COLO668 (cell line): ENCODE measurements around the gene MICAL3.

ENCODE experiments used
- DNase-seq: peaks from one replicate; lab custom pipeline; 2025; ENCODE audit not compliant: unreplicated experiment; lab: John Stamatoyannopoulos, UW

Gene MICAL3

DNA sequence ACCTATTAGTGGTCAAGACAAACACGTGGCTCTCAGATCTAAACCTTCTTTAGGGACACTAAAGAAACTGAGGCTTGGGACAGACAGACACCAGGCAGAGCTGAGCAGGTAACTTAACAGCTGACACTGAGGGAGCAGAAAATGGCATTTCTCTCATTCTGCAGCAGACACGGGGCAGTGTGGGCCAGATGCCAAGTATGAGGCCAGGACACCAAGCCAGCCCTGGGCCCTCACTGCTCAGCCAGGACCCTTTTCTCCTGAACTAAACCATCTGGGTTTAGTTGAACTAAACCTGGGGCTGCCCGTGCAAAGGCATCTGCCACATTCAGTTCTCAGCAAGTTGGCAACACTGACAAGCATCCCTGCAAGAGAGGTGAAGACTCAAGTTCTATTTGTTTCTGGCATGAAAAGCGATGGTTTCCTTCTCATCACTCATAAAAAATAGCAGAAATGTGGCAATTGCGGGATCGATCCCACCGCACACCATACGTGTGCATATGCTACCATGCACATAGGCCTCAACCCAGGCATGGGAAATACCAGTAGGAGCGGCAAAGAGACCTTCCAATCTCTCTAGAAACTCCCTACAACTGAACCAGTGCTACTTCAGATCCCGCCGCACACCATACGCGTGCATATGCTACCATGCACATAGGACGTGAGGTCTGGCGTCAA lies 150.0 kb downstream of the MICAL3 start:
- DNase-seq: no peak

DNA sequence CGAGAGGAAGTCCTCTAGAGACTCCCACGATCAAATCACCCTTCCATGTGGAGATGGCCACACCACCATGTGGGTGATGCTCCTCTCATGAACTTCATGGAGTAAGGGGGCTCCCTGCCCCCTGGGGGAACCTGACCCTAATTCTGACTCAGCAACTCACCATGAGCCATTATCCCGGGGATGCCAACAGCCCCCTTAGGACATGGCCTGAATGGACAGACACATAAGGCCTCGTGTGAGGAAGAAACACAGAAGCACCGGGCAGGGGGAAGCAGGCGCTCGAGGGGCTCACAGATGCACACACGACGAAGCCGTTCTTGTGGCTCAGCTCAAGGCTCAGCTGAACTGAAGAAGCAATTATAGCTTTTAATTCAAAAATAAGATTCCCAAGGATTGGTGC lies 150.6 kb downstream of the MICAL3 start:
- DNase-seq: no peak

DNA sequence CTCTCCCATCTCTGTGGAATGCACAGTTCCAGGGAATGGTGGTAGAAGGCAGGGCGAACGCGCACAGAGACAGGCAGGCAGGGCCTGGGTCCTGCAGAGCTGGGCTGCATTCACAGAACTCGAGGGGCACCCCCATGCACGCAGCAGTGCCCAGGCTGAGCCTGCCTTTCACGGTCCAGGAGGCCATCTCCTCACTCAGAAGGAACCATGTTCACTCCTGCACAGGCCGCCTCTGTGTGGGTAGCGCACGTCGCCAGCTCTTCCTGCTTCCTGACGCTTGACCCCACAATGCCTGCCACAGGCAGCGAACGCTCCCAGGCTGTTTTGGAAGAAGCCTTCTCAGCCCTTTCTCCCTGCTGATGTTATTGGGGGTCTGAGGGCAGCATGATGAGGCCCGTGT lies 151.2 kb downstream of the MICAL3 start:
- no peak for DNase-seq

DNA sequence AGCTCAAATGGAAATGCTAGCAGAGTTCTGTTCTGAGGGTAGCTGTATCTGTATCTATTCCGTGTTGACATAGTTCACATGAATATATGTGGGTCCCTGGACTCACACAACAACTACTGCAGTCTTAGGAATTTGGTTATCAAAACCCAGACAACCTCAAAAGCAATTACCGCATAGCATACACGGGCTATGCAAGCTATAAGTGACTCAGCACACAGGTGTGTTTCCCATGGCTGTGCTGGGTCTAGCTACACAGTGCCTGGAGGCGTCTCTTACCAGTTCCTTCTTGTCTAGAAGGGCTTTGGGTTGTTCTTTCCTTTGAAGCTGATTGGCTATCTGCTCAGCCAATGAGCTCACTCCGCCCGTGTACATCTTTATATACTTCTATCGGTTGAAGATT lies 151.9 kb downstream of the MICAL3 start:
- DNase-seq: no peak

DNA sequence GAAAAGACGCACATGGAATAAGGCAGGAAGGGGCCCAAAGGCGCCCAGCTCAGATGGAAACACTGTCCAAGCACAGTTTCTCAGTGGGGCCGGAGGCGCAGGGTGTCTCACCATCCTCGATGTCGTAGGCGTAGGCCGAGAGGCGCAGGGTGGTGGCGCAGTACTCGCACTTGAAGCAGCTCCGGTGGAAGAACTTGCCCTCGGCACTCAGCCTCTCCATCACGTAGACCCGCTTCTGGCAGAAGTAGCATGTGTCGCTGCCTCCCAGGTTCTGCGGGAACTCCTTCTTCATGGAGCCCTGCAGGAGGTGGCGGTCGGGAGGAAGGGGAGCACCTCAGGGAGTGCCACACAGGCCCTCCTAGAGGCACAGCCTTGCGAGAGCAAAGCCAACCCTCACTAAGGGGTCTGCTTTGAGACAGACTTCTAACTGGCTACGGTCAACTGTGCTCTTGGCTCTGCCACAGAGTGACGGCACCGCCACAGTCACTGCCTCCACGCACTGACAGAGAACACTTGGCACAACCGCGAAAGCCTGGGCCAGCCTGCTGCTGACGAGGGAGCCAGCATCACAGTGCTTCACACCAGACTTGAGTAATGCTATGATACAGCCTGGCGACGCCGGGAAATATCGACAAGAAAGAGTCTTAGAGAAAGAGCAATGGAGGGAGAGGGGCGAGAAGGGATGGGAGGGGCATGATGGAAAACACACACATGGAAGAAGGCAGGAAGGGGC lies 152.5 kb downstream of the MICAL3 start:
- DNase-seq: no peak

DNA sequence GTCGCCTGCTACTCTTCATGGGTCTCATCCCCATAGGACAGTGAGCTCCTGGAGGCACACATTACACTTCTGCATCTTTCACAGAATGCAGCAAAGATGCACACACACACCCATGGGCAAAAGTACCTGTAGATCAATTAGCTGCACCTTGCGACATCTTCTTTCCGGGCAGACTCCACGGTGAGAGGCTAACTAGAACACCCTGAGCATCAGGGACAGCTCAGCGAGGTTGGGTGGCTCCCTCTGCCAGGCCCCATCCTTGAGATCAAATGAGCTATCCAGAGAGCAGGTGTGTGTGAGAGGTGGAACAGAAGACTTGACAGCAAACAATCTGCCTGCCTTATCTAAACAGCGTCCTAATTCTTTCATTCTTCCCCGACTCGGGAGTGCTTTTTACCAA lies 154.0 kb downstream of the MICAL3 start:
- DNase-seq: no peak

DNA sequence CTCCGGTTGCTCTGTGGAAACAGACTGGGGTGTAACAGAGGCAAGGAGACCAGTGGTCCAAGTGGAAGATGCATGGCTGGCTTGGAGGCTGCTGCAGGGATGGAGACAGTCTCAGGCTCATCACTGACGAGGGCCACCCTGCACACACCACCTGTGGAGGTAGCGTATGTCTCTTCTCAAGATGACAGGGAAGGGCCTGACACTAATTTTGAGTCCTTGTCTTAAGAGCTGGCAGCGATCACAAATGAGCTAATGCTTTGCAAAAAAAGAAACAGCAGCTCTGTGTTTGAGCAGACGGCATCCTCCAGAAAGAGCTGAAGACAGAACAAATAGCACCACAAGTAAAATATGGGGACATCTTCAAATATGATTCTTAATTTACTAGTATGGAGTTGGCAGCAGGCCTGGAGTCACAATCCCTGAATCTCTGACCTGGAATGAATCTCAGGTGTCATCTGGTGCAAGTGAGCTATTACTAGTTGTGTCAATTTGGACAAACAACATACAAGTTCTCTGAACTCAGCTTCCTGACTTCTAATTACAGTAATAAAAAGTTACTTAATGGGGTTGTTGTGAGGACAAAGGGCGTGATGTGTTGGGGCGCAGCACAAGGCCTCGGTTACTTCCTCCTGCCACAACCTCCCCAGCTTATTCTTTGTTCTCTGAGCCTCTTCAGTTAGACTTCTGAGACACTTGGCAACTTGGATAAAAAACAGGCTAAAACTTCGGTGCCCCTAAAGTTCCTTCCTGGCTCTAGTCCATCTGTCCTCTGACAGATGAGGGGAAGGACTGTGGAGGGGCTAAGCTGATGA lies 154.9 kb downstream of the MICAL3 start:
- DNase-seq: no peak

DNA sequence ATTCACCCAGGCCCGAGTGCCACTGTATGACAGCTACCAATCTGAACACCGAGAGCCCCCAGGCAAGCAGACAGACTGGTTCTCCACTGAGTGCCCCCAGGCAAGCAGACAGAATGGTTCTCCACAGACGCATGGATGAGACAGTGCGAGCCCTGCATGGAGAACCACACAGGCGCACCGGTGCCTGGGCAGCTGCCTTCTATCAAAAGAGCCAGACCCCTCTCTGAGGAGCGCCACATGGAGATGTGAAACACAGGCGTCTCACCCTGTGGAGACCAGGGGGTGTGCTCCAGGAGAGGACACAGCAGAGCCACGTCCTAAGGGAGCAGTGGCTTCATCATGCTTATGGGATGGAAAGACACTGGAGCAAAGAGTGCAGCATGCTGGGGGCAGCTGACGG lies 155.6 kb downstream of the MICAL3 start:
- DNase-seq: no peak

DNA sequence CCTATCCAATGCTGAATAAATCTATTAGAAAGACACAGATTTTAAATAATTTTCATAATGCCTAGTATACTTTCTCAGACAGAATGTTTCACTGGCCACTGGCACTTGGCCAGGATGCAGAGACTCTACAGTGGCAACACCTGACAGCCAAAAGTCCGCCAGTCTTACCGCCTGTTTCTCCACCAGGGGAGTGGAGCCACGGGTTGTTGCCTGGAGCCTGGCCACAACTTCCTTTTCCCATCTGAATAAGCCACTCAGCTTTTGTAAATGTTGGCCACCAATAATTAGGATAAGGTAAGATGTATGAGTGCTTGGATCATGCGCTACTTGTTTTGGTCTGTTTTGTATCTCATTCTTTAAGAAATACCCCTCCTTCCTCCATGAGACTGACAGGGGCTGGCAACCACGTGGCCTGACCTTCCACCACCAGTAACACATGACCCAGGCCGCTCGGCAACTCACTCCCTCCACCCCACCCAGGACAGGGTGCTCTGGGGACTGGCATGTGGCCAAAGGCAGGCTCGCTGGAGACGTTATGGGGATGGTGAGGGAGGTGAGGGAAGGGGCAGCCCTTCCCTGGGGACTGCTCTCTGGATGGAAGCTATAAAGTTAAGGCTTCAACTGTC lies 157.1 kb downstream of the MICAL3 start:
- DNase-seq: no peak

DNA sequence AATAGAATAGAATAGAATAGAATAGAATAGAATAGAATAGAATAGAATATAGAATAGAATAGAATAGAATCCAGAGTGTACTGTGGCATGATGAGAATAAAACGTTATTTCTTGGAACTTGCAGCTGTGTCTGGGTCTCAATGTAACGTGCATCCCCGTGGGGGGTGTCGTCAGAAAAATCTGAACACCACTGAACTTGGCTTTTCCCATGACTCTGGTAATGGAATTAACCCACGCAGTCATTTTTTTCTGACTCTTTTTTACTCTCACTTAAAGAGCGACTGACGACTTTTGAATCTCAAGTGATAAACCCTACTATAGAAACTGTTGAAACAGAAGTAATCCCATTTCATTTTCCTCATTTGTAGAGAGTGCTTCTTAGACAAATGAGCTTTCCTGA lies 157.7 kb downstream of the MICAL3 start:
- DNase-seq: no peak

DNA sequence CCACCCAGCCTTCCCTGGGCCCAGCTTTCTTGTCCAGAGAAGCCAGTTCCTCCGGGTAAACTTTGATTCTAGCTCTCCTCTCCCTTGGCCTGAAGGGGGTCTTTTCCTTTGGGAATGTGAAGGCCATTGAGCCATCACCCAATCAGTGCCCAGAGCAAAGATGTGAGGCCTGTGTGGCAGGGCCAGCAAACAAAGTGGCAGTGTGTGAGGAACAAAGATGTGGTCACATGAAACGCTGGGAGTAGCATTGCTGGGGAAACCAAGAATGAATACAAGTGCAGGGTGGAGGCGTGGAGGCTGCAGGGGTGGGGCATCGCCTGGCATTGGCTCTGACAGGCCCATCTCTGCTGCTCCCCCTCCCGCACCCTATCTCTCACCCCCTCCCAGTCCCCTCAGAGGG lies 158.2 kb downstream of the MICAL3 start:
- no peak for DNase-seq

DNA sequence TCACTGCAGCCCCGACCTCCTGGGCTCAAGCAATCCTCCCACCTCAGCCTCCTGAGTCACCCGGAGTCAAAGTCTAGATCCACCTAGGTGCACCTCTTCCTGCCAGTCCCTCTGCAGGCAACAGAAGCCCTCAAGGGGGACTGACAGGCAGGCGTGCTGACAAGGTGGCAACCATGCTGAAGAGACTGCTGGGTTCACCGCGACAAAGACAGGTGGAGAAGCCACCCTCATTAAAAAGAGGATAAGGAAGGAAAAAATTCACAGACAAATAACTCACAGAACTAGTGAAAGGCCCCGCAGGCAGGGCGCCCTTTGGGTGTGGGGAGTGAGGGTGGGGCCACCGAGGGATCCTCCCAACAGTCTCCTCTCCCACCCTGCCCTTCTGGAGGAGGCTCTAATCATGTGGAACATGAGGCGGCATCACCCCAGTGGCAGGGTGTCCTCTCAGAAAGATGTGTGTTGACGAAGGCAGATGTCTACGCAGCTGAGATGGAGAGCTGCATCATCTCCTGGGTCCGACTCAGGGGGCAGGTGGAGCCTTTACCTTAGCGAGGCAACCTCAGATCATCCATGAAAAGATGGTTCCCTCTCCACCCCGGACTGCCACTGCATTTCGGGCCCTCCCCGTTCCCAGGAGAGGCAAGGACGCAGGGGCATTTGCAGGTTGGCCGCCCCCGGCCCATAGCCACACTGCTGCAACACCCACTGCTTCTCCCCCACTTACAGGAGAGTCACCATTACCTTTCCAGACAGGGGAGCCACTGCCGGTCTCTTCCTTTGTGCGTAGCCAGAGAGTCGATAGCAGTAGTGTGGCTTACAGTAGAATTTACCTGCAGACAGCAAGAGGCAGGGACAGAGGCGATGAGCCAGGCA lies 158.9 kb downstream of the MICAL3 start:
- DNase-seq: no peak

DNA sequence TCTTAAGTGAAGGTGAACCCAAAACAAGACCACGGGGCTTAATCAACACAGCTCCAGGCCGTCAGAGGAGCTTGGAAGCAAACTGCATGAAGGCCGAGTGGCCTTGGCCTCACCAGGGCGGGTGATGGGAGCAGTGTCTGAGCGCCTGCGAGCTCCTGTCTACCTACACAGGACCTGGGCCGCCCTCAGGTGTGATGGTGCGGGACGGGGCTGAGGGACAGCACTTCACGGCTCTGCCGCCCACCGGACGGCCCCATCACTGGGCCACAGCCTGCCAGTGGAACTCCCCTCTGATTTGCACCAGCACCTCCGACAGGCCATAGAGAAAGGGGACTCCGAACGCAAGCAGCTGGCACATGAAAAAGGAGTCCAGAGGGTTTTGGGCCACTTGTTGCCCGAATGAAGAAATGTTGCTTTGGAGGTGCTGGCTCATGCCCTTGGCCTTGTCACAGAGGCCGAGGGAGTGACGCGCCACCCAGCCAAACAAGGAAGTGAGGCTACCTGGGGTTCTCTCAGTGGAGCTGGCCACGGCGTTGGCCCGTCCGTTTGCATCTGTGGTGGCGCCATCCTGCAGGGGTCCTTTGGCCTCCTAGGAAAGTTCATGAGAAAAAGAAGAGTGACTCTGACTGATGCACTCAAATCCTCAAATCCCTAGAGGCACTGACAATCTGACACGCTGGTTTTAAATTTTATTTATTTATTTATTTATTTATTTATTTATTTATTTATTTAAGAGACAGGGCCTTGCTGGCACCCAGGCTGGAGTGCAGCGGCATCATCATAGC lies 159.8 kb downstream of the MICAL3 start:
- DNase-seq: no peak

DNA sequence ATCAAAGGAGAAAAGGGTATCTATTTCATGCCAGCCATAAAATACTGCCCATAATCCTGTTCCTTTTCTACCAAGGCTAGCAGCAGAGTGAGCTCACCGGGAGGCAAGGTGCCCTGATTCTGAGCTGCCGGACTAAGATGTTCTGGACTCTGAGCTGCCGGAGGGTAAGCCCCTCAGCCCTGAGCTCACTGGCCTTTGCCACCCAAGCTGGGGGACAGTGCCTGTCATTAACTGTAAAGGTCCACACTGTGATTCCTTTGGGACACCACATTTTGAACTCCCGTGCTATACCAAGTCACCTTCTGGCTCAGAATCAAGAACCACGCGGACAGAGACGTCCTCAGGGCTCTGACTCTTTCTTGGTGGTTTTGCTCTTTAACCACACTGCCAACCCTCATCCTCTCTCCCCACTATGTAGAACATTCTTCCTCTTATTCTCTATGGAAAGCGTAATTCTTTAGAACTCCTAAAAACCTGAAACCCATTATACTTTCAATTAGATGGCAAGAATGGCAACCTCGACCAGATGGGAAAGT lies 161.6 kb downstream of the MICAL3 start:
- DNase-seq: no peak

DNA sequence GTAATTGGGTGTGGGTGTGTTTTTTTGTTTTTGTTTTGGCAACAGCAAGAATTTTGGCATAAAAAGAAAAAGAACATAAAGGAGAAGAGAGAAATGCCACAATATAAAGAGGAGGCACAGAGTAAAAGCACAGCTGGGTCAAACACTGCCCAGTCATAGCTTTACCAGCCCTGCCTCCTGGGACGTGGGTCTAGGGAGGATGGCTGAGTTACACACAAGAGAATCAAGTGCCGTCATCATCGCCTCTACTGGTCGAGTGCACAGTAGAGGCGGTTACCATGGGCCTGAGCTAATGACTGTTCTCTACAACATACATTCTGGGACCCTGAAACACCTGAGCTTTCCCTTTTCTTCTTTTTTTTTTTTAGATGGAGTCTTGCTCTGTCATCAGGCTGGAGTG lies 162.5 kb downstream of the MICAL3 start:
- no peak for DNase-seq

DNA sequence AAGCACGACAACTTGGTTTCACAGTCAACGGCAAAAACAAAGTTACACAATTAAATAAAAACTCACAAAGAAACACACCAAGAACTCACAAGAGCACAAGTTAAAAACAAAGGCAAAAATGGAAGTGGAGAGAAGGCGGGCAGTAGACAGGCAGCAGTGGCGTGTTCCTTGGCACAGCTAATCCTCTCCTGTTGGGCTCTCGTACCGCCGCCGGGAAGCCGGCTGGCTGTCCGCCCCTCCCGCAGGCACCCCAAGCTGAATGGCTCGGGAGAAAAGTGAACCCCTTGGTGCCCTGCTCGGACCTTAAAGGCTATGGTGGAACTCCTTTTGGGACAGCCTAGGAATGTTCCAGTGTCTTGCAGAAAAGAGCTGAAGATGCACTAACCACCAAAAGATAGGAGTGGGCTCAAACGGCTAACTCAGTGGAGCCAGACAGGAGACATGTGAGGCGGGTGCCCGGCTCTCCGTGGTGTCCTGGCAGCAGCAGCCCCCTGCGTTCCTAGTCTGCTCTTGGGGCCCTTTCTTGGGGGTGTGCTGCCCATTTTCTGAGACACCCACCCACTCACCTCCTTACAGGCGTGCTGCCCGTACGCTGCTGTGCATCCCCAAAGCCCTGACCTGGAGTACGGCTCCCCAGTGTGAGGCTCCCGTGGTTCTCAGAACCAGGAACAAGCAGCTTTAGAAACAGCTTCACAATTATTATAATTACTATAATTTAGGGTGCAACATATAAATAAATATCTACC lies 164.0 kb downstream of the MICAL3 start:
- DNase-seq: no peak

DNA sequence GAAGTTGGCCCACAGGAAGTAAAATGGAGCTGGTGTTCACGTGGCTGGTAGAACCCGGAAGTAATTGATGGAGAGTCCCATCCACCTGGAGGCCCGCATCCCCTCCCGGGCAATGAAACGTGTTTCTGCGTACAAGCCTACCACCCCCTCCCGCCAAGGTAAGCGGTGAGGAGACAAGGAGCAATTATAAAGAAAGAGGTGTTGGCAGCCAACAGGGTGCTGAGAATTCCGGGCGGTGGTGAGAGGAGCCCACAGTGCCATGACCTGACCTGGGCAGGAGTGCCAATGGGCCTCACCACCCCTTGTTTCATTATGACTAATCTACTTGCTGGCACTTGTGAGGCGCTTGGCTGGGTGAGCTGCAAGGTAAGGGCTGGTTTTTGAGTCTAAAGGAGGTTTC lies 166.3 kb downstream of the MICAL3 start:
- no peak for DNase-seq

DNA sequence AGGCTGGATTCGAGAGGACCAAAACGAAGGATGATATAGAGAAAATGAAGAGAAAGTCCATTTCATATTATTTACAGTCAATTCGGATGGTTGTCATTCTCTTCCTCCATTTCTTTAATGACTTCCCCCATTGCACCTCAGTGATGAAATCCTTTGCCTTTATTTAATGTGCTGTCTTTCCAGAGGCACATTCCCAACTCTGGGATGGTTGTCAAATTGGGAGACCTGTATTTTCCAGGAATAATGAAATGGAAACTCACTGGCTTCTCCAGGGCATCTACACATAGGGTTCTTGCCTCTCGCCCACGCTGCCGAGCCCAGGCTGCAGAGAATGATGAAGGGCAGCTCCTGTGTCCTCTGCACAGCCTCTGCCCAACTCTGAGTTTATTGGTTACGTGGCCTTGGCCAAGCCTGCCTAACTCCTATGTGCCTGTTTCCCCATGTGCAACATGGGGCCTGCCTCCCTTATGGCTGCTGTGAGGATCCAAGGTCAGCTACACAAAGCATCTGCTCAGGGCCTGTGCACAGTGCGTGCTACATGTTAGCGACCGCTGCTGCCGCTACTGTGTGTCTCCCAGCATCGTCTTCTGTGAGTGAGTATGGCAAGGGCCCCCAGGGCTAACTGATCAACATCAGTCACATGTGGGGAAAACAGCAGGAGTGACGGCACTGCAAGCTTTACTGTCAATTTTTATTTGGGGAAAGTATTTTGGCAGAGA lies 168.6 kb downstream of the MICAL3 start:
- no peak for DNase-seq
